ENCODE measurements around the gene ENTPD1.

ENTPD1 gene

DNA sequence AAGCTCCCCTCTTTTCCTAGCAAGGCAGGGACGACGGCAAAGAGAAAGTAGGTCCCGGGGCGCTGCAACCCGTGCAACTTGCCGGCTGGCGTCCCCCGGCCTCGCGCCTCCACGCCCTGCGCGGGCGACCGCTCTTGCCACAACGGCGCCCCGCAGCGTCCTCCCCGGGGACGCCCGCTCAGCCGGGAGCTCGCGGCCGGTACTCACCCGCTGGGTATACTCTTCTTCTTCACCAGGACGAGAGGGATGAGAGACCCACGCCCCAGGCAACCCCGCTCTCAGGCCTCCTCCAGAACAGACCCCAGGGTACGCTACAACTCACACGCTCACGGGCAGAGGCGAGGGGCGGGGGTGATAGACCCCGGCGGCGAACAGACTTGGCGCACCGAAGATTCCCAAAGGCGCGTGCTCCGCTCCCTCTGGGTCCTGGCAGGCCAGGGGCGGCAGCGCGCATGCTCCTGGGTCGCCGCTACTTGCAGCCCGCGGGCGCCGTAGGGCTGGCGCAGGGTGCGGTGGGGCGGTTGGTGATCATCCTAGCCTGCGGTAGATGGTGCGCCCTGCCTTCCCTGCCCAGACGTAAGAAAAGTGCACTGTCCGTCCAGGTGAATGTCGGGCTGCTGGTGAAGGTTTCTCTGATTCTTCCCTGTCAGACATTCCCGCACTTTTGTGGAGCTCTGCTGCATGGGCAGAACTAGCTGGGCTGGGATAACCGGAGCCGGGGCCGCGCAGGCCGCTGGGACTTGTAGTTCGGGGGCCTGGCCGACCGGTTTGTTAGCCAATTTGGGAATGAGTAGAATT lies 151.7 kb downstream of the ENTPD1 start, which contains the start of gene CC2D2B (continued):
- TF ChIP-seq ZNF140 (tag by site-specific recombination; IDR thresholded peaks at IDR 0.05) (no peak), KLF1 (tag by site-specific recombination; IDR thresholded peaks at IDR 0.05) (no peak), ZNF302 (tag by site-specific recombination; IDR thresholded peaks at IDR 0.05; ENCODE audit: low read depth) (no peak), ZNF214 (tag by site-specific recombination; IDR thresholded peaks at IDR 0.05; ENCODE audit: borderline replicate concordance) (no peak), KLF9 (tag by site-specific recombination; IDR thresholded peaks at IDR 0.05; ENCODE audit: low read depth) (peak; percentile 36; the same call in 1 of the 2 replicates), ZNF335 (tag by site-specific recombination; conservative IDR thresholded peaks at IDR 0.05) (peak; percentile 99), ZNF791 (tag by site-specific recombination; IDR thresholded peaks at IDR 0.05) (no peak), ZBTB21 (tag by site-specific recombination; IDR thresholded peaks at IDR 0.05) (no peak), SP2 (tag by site-specific recombination; IDR thresholded peaks at IDR 0.05) (no peak; the same call in 1 of the 2 replicates), ZNF221 (tag by site-specific recombination; IDR thresholded peaks at IDR 0.05; ENCODE audit: borderline replicate concordance) (no peak), ZNF423 (tag by site-specific recombination; IDR thresholded peaks at IDR 0.05) (peak; percentile 96), ZEB2 (tag by site-specific recombination; IDR thresholded peaks at IDR 0.05) (peak; percentile 73), ZNF501 (tag by site-specific recombination; IDR thresholded peaks at IDR 0.05) (0 out of 2 replicates have a peak, but pooled peaks have one; percentile 88), ZNF174 (tag by site-specific recombination; IDR thresholded peaks at IDR 0.05) (no peak), ZNF114 (tag by site-specific recombination; IDR thresholded peaks at IDR 0.05) (no peak), ZIC2 (tag by site-specific recombination; IDR thresholded peaks at IDR 0.05) (peak; percentile 89), ZFP37 (tag by site-specific recombination; IDR thresholded peaks at IDR 0.05) (no peak)
- TF ChIP-seq, protein P1, sequence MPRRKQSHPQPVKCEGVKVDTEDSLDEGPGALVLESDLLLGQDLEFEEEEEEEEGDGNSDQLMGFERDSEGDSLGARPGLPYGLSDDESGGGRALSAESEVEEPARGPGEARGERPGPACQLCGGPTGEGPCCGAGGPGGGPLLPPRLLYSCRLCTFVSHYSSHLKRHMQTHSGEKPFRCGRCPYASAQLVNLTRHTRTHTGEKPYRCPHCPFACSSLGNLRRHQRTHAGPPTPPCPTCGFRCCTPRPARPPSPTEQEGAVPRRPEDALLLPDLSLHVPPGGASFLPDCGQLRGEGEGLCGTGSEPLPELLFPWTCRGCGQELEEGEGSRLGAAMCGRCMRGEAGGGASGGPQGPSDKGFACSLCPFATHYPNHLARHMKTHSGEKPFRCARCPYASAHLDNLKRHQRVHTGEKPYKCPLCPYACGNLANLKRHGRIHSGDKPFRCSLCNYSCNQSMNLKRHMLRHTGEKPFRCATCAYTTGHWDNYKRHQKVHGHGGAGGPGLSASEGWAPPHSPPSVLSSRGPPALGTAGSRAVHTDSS (tag by site-specific recombination; IDR thresholded peaks at IDR 0.05) = peak; percentile 56
- TF ChIP-seq, protein P2, sequence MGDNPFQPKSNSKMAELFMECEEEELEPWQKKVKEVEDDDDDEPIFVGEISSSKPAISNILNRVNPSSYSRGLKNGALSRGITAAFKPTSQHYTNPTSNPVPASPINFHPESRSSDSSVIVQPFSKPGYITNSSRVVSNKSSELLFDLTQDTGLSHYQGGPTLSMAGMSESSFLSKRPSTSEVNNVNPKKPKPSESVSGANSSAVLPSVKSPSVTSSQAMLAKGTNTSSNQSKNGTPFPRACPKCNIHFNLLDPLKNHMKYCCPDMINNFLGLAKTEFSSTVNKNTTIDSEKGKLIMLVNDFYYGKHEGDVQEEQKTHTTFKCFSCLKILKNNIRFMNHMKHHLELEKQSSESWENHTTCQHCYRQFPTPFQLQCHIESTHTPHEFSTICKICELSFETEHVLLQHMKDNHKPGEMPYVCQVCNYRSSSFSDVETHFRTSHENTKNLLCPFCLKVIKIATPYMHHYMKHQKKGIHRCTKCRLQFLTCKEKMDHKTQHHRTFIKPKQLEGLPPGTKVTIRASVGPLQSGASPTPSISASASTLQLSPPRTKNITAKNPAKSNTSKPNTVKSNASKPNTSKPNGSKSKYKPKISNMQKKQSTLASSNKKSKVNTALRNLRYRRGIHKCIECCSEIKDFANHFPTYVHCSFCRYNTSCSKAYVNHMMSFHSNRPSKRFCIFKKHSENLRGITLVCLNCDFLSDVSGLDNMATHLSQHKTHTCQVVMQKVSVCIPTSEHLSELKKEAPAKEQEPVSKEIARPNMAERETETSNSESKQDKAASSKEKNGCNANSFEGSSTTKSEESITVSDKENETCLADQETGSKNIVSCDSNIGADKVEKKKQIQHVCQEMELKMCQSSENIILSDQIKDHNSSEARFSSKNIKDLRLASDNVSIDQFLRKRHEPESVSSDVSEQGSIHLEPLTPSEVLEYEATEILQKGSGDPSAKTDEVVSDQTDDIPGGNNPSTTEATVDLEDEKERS (tag by site-specific recombination; IDR thresholded peaks at IDR 0.05) = no peak
- TF ChIP-seq, protein P3, sequence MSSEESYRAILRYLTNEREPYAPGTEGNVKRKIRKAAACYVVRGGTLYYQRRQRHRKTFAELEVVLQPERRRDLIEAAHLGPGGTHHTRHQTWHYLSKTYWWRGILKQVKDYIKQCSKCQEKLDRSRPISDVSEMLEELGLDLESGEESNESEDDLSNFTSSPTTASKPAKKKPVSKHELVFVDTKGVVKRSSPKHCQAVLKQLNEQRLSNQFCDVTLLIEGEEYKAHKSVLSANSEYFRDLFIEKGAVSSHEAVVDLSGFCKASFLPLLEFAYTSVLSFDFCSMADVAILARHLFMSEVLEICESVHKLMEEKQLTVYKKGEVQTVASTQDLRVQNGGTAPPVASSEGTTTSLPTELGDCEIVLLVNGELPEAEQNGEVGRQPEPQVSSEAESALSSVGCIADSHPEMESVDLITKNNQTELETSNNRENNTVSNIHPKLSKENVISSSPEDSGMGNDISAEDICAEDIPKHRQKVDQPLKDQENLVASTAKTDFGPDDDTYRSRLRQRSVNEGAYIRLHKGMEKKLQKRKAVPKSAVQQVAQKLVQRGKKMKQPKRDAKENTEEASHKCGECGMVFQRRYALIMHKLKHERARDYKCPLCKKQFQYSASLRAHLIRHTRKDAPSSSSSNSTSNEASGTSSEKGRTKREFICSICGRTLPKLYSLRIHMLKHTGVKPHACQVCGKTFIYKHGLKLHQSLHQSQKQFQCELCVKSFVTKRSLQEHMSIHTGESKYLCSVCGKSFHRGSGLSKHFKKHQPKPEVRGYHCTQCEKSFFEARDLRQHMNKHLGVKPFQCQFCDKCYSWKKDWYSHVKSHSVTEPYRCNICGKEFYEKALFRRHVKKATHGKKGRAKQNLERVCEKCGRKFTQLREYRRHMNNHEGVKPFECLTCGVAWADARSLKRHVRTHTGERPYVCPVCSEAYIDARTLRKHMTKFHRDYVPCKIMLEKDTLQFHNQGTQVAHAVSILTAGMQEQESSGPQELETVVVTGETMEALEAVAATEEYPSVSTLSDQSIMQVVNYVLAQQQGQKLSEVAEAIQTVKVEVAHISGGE (tag by site-specific recombination; conservative IDR thresholded peaks at IDR 0.05; ENCODE audit: low read depth) = peak; percentile 32; the same call in 1 of the 2 replicates
- TF ChIP-seq, protein P4, sequence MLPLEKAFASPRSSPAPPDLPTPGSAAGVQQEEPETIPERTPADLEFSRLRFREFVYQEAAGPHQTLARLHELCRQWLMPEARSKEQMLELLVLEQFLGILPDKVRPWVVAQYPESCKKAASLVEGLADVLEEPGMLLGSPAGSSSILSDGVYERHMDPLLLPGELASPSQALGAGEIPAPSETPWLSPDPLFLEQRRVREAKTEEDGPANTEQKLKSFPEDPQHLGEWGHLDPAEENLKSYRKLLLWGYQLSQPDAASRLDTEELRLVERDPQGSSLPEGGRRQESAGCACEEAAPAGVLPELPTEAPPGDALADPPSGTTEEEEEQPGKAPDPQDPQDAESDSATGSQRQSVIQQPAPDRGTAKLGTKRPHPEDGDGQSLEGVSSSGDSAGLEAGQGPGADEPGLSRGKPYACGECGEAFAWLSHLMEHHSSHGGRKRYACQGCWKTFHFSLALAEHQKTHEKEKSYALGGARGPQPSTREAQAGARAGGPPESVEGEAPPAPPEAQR (tag by site-specific recombination; IDR thresholded peaks at IDR 0.05) = no peak
- TF ChIP-seq, protein P5, sequence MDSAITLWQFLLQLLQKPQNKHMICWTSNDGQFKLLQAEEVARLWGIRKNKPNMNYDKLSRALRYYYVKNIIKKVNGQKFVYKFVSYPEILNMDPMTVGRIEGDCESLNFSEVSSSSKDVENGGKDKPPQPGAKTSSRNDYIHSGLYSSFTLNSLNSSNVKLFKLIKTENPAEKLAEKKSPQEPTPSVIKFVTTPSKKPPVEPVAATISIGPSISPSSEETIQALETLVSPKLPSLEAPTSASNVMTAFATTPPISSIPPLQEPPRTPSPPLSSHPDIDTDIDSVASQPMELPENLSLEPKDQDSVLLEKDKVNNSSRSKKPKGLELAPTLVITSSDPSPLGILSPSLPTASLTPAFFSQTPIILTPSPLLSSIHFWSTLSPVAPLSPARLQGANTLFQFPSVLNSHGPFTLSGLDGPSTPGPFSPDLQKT (IDR thresholded peaks at IDR 0.05; ENCODE audit: borderline replicate concordance, low read depth, low read length) = no peak
- TF ChIP-seq, protein P6, sequence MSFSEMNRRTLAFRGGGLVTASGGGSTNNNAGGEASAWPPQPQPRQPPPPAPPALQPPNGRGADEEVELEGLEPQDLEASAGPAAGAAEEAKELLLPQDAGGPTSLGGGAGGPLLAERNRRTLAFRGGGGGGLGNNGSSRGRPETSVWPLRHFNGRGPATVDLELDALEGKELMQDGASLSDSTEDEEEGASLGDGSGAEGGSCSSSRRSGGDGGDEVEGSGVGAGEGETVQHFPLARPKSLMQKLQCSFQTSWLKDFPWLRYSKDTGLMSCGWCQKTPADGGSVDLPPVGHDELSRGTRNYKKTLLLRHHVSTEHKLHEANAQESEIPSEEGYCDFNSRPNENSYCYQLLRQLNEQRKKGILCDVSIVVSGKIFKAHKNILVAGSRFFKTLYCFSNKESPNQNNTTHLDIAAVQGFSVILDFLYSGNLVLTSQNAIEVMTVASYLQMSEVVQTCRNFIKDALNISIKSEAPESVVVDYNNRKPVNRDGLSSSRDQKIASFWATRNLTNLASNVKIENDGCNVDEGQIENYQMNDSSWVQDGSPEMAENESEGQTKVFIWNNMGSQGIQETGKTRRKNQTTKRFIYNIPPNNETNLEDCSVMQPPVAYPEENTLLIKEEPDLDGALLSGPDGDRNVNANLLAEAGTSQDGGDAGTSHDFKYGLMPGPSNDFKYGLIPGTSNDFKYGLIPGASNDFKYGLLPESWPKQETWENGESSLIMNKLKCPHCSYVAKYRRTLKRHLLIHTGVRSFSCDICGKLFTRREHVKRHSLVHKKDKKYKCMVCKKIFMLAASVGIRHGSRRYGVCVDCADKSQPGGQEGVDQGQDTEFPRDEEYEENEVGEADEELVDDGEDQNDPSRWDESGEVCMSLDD (tag by site-specific recombination; IDR thresholded peaks at IDR 0.05) = no peak

Measured in HEK293 (cell line).